Stimulated activated CD8-positive, alpha-beta memory T cell treated with anti-CD3 and anti-CD28 coated beads, Interleukin-2, amount 100 ng/mL, for 1 hour (primary cell): ENCODE measurements around the gene CMSS1.

Experiments
- DNase-seq, 2 donors: peaks; one replicate each; pipeline ENCODE4 v3.0.0-alpha.2; 2020; ENCODE audit warnings: low read depth in 2 of 2

The CMSS1 gene

GRCh38 chr3:100179692-100180349 lies 362.2 kb downstream of the CMSS1 start:
- DNase-seq: no peak

GRCh38 chr3:100183608-100184125 lies 366.0 kb downstream of the CMSS1 start:
- no peak for DNase-seq

- no peak for DNase-seq
These were observed 367.4 kb downstream of the CMSS1 start for GRCh38 chr3:100184948-100185570.

- no peak for DNase-seq
These were observed 368.2 kb downstream of the CMSS1 start for GRCh38 chr3:100185847-100186246.

GRCh38 chr3:100189444-100189964 lies 371.8 kb downstream of the CMSS1 start:
- no peak for DNase-seq

- DNase-seq: no peak
These were observed 377.7 kb downstream of the CMSS1 start for GRCh38 chr3:100195375-100195774.

- DNase-seq: no peak
These were observed 380.2 kb downstream of the CMSS1 start for GRCh38 chr3:100197876-100198275.

GRCh38 chr3:100198579-100199269 lies 381.1 kb downstream of the CMSS1 start:
- no peak for DNase-seq

GRCh38 chr3:100205171-100205570 lies 387.5 kb downstream of the CMSS1 start:
- no peak for DNase-seq

- DNase-seq: no peak
These were observed 389.0 kb downstream of the CMSS1 start for GRCh38 chr3:100206687-100207086.

GRCh38 chr3:100207886-100208285 lies 390.2 kb downstream of the CMSS1 start:
- no peak for DNase-seq

- no peak for DNase-seq
These were observed 391.5 kb downstream of the CMSS1 start for GRCh38 chr3:100209169-100209568.

- no peak for DNase-seq
These were observed 392.5 kb downstream of the CMSS1 start for GRCh38 chr3:100209948-100210771.

GRCh38 chr3:100210772-100211135 lies 393.1 kb downstream of the CMSS1 start:
- DNase-seq: no peak

- no peak for DNase-seq
These were observed 396.4 kb downstream of the CMSS1 start for GRCh38 chr3:100213891-100214573.

GRCh38 chr3:100214574-100214964 lies 396.9 kb downstream of the CMSS1 start:
- DNase-seq: no peak

GRCh38 chr3:100216713-100217112 lies 399.1 kb downstream of the CMSS1 start:
- DNase-seq: no peak

- no peak for DNase-seq
These were observed 403.5 kb downstream of the CMSS1 start for GRCh38 chr3:100221159-100221558.

- DNase-seq: no peak
These were observed 407.5 kb downstream of the CMSS1 start for GRCh38 chr3:100225193-100225592.

- DNase-seq: no peak
These were observed 408.2 kb downstream of the CMSS1 start for GRCh38 chr3:100225883-100226282.

- DNase-seq: no peak
These were observed 409.2 kb downstream of the CMSS1 start for GRCh38 chr3:100226712-100227429.
